Activated CD4-positive, alpha-beta memory T cell treated with anti-CD3 and anti-CD28 coated beads for 36 hours (primary cell): ENCODE data around the gene SBK2. TPM values are rescaled to one million over a fixed set of nuclear protein-coding genes. Genes with fewer than 3 reads are reported as not detected.

Source experiments
- CTCF ChIA-PET: fragments of 350-600 bp; sonication (Branson Sonifier 250); formaldehyde crosslinking; loops from one replicate; lab custom pipeline; 2021; ENCODE audit warnings: antibody characterized with exemption, inconsistent platforms; lab: Charles Lee
- POLR2A ChIA-PET: fragments of 350-600 bp; sonication (Branson Sonifier 250); formaldehyde crosslinking; loops from one replicate; lab custom pipeline; 2021; ENCODE audit warnings: antibody characterized with exemption; lab: Charles Lee
- DNase-seq: peaks from one replicate; pipeline ENCODE4 v3.0.0-alpha.2; 2020
- H3K27ac Mint-ChIP-seq: one replicate; pipeline ENCODE4 v1.8.0; 2021; ENCODE audit warnings: mixed read lengths
- H3K27me3 Mint-ChIP-seq: one replicate; pipeline ENCODE4 v1.8.0; 2021; ENCODE audit warnings: mixed read lengths
- H3K36me3 Mint-ChIP-seq: one replicate; pipeline ENCODE4 v1.8.0; 2021; ENCODE audit warnings: mixed read lengths
- H3K4me1 Mint-ChIP-seq: one replicate; pipeline ENCODE4 v1.8.0; 2021; ENCODE audit warnings: low read depth, mixed read lengths
- H3K4me3 Mint-ChIP-seq: one replicate; pipeline ENCODE4 v1.8.0; 2021; ENCODE audit warnings: mild to moderate bottlenecking, mixed read lengths
- H3K9me3 Mint-ChIP-seq: one replicate; pipeline ENCODE4 v1.8.0; 2021; ENCODE audit warnings: mixed read lengths
- intact Hi-C: fragments of 100-400 bp; cut with micrococcal nuclease; formaldehyde crosslinking; loops from one replicate; pipeline ENCODE4 v1.15.1; 2023
- total RNA-seq, 2 experiments: library from RNA; stranded (reverse); gene quantifications; one replicate each; pipeline ENCODE4 v1.2.3, GENCODE V29; 2021

The SBK2 gene
- total RNA-seq, 2 experiments from 2014 or later = not detected

DNA sequence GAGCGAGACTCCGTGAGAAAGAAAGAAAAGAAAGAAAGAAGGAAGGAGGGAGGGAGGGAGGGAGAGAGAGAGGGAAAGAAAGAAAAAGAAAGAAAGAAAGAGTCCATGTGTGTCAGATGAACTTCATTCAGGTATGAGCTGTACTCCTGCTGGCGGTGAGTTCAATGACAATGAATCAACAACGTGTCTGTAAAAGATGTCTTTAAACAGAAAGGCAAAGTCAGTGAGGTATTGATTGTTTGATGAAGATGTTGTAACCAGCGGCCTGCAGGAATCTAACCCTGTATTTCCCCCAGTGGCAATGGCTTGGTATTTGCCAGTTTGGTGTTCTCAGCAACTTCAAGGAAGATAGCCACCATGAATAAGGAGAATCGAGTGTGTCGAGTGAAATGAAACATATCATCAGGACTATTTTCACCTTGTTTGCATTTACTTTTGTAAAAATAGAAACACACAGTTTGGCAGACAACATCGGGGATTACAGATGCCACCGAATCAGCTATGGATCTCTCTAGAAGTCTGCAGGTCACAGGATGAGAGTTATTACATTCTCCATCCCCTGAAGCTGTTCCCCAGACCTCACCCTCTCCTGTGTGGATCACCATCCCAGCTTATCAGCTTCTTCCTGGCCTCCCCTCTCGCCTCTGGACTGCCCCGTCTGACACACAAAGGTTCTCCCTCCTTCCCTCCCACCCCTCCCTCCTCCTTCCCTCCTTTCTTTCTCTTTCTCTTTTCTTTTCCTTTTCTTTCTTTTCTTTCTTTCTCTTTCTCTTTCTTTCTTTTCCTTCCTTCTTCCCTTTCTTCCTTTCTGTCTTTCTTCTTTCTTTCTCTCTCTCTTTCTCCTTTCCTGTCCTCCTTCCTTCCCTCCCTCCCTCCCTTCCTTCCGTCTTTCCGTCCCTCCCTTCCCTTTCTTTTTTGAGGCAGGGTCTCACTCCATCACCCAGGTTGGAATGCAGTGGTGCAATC, 16.6 kb upstream of the SBK2 start:
- no peaks in the 10 kb centered on the region for H3K4me1 Mint-ChIP-seq
- H3K9me3 Mint-ChIP-seq = no peaks in the 10 kb centered on the region
- no peak for DNase-seq
- CTCF ChIA-PET = no interaction called here
- POLR2A ChIA-PET = no interaction called here
- peaks cover 4% of the 10 kb centered on the region for H3K27me3 Mint-ChIP-seq
- no peak overlapping the region for H3K27ac Mint-ChIP-seq
- intact Hi-C loops = no loop called here
- H3K4me3 Mint-ChIP-seq = no peak overlapping the region
- no peaks in the 10 kb centered on the region for H3K36me3 Mint-ChIP-seq

DNA sequence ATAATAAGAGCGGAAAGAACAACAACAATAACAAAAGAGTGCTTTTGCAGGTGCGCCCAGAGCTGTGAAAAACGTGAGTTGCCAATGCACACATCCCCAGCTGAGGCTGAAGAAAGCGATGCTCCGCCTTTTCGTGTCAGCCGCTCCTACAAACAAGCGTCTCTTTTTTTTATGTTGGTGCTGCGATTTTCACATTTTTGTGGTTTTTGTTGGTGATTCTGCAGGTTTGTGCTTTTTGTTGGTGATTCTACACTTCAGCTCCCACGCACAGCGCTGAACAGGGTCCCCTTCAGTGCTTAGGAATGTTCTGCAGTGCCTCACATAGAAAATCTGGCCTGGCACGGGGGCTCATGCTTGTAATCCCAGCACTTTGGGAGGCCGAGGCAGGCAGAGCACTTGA, 15.7 kb upstream of the SBK2 start:
- Mint-ChIP-seq H3K9me3 (no peaks in the 10 kb centered on the region), H3K4me3 (no peak overlapping the region), H3K4me1 (no peaks in the 10 kb centered on the region), H3K27me3 (peaks cover 6% of the 10 kb centered on the region), H3K36me3 (no peaks in the 10 kb centered on the region), H3K27ac (no peak overlapping the region)
- ChIA-PET CTCF (no interaction called here), POLR2A (no interaction called here)
- intact Hi-C loops = no loop called here
- DNase-seq = no peak

- no peak for DNase-seq
- Mint-ChIP-seq H3K4me3 (no peak overlapping the region), H3K27me3 (peaks cover 10% of the 10 kb centered on the region), H3K9me3 (no peaks in the 10 kb centered on the region), H3K27ac (no peak overlapping the region), H3K4me1 (no peaks in the 10 kb centered on the region), H3K36me3 (no peaks in the 10 kb centered on the region)
- CTCF ChIA-PET = interaction anchor here (1.3 kb wide), 1 partner anchor 21 kb away, joined by 3 read pairs; no protein-coding TSS in a partner anchor
- POLR2A ChIA-PET = no interaction called here
- intact Hi-C loops = no loop called here
Observed at GRCh38 chr19:55552206-55552605, 15.3 kb upstream of the SBK2 start.

- POLR2A ChIA-PET = no interaction called here
- intact Hi-C loops = no loop called here
- no peaks in the 10 kb centered on the region for H3K4me1 Mint-ChIP-seq
- H3K27ac Mint-ChIP-seq = no peak overlapping the region
- no peaks in the 10 kb centered on the region for H3K36me3 Mint-ChIP-seq
- H3K4me3 Mint-ChIP-seq = no peak overlapping the region
- CTCF ChIA-PET = no interaction called here
- no peaks in the 10 kb centered on the region for H3K9me3 Mint-ChIP-seq
- H3K27me3 Mint-ChIP-seq = peaks cover 16% of the 10 kb centered on the region
- DNase-seq = no peak
Observed at GRCh38 chr19:55550321-55550650, 13.4 kb upstream of the SBK2 start.

- no peaks in the 10 kb centered on the region for H3K4me1 Mint-ChIP-seq
- no peak overlapping the region for H3K27ac Mint-ChIP-seq
- intact Hi-C loops = no loop called here
- H3K36me3 Mint-ChIP-seq = no peaks in the 10 kb centered on the region
- H3K9me3 Mint-ChIP-seq = no peaks in the 10 kb centered on the region
- no peak for DNase-seq
- H3K4me3 Mint-ChIP-seq = no peak overlapping the region
- ChIA-PET POLR2A (no interaction called here), CTCF (no interaction called here)
- H3K27me3 Mint-ChIP-seq = peaks cover 19% of the 10 kb centered on the region
Observed at GRCh38 chr19:55549500-55550320, 12.8 kb upstream of the SBK2 start.

DNA sequence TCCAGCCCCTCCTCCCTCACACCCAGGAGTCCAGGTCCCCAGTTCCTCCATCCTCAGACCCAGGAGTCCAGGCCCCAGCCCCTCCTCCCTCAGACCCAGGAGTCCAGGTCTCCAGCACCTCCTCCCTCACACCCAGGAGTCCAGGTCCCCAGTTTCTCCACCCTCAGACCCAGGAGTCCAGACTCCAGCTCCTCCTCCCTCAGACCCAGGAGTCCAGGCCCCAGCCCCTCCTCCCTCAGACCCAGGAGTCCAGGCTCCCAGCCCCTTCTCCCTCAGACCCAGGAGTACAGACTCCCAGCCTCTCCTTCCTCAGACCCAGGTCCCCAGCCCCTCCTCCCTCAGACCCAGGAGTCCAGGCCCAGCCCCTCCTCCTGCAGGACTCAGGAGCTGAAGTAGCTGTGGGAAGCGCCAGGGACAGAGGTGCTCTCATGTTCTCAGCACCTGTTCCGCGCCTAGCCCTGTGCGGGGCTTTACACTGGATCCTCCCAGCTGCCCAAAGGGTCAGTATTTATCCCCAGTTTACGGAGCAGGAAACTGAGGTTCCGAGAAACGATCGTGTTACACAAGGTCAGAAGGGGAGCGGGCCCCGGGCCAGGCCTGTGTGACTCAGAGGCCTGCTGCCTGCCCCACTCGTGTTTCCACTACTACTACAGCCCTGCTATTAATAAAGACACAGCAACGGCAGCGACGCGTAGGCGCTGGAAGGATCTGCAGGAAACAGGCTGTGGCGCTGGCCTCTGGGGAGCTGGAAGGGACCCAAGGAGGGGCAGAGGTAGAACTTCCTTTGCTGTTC, 10.1 kb upstream of the SBK2 start:
- Mint-ChIP-seq H3K9me3 (no peaks in the 10 kb centered on the region), H3K4me3 (no peak overlapping the region), H3K27ac (no peak overlapping the region), H3K36me3 (no peaks in the 10 kb centered on the region), H3K4me1 (no peaks in the 10 kb centered on the region), H3K27me3 (peaks cover 20% of the 10 kb centered on the region)
- ChIA-PET CTCF (interaction anchor here (0.9 kb wide), 1 partner anchor 43 kb away, joined by 3 read pairs; no protein-coding TSS in a partner anchor), POLR2A (no interaction called here)
- intact Hi-C loops = no loop called here
- DNase-seq = no peak

DNA sequence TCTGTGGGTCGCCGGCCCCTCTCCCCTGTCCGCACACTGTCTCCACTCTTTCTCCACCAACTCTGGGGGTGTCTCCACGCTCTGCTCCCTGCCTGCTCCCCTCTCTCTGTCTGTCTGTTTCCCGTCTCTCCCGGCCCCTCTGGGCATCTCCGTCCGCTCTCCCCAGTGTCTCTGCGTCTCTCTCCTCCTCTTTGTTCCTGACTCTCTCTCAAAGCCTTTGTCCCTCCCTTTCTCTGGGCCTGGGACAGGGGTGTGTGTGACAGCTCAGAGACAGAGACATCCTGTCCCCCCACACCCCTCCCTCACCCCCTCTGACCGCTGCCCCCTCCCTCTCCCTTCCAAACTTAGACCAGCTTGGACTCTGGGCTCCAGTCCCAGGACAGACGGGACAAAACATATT, 9.1 kb upstream of the SBK2 start:
- peaks cover 20% of the 10 kb centered on the region for H3K27me3 Mint-ChIP-seq
- no peaks in the 10 kb centered on the region for H3K4me1 Mint-ChIP-seq
- H3K4me3 Mint-ChIP-seq = no peak overlapping the region
- H3K36me3 Mint-ChIP-seq = no peaks in the 10 kb centered on the region
- ChIA-PET POLR2A (no interaction called here), CTCF (interaction anchor here (0.9 kb wide), 1 partner anchor 42 kb away, joined by 3 read pairs; no protein-coding TSS in a partner anchor)
- DNase-seq = no peak
- intact Hi-C loops = no loop called here
- no peaks in the 10 kb centered on the region for H3K9me3 Mint-ChIP-seq
- no peak overlapping the region for H3K27ac Mint-ChIP-seq

- Mint-ChIP-seq H3K27ac (no peak within 1 kb of the TSS), H3K27me3 (peaks cover 20% of the 10 kb centered on the region), H3K4me3 (no peak within 1 kb of the TSS), H3K9me3 (no peaks in the 10 kb centered on the region), H3K36me3 (no peaks in the 10 kb centered on the region), H3K4me1 (no peaks in the 10 kb centered on the region)
- DNase-seq = no peak
- CTCF ChIA-PET = no interaction called here
- intact Hi-C loops = no loop called here
- POLR2A ChIA-PET = no interaction called here
Observed at GRCh38 chr19:55545443-55545842, 8.5 kb upstream of the SBK2 start, which contains the start of gene SBK3. Gene SBK3 (minus strand): TSS chr19:55545543. CDS start chr19:55545543, 0 bp downstream.

GRCh38 chr19:55544776-55545439, 8.0 kb upstream of the SBK2 start:
- intact Hi-C loops = no loop called here
- no peak for DNase-seq
- Mint-ChIP-seq H3K9me3 (no peaks in the 10 kb centered on the region), H3K4me1 (no peaks in the 10 kb centered on the region), H3K27me3 (peaks cover 20% of the 10 kb centered on the region), H3K27ac (no peak overlapping the region), H3K36me3 (no peaks in the 10 kb centered on the region), H3K4me3 (no peak overlapping the region)
- ChIA-PET CTCF (no interaction called here), POLR2A (no interaction called here)

GRCh38 chr19:55544014-55544413, 7.1 kb upstream of the SBK2 start:
- POLR2A ChIA-PET = no interaction called here

GRCh38 chr19:55543567-55543966, 6.6 kb upstream of the SBK2 start:
- Mint-ChIP-seq H3K4me1 (no peaks in the 10 kb centered on the region), H3K4me3 (no peak overlapping the region), H3K27me3 (peaks cover 19% of the 10 kb centered on the region), H3K9me3 (no peaks in the 10 kb centered on the region), H3K27ac (no peak overlapping the region), H3K36me3 (no peaks in the 10 kb centered on the region)
- no peak for DNase-seq
- POLR2A ChIA-PET = no interaction called here
- CTCF ChIA-PET = no interaction called here
- intact Hi-C loops = no loop called here

More at GRCh38 chr19:55544014-55544413, 7.1 kb upstream of the SBK2 start:
- DNase-seq = no peak
- H3K4me3 Mint-ChIP-seq = no peak overlapping the region
- intact Hi-C loops = no loop called here
- H3K36me3 Mint-ChIP-seq = no peaks in the 10 kb centered on the region
- no peaks in the 10 kb centered on the region for H3K9me3 Mint-ChIP-seq
- no peak overlapping the region for H3K27ac Mint-ChIP-seq
- H3K4me1 Mint-ChIP-seq = no peaks in the 10 kb centered on the region
- peaks cover 19% of the 10 kb centered on the region for H3K27me3 Mint-ChIP-seq
- CTCF ChIA-PET = no interaction called here
